Skeletal muscle tissue (tissue), 4 donors: ENCODE results near the gene CTDNEP1. TPM values are rescaled to one million over a fixed set of nuclear protein-coding genes. Genes with fewer than 3 reads are reported as not detected.

Experiments used
- H3K27ac ChIP-seq: one replicate; pipeline ENCODE4 v1.7.0; 2013; ENCODE audit warnings: mild to moderate bottlenecking, low read depth, low read length, inconsistent platforms
- H3K27me3 ChIP-seq, 3 donors: one replicate each; pipeline ENCODE4 v1.7.0; 2013; ENCODE audit warnings: low read length in 3 of 3; ENCODE audit not compliant: control insufficient read depth in 3 of 3, insufficient read depth in 3 of 3
- H3K36me3 ChIP-seq, 3 donors: one replicate each; pipeline ENCODE4 v1.7.0; 2013; ENCODE audit warnings: low read length in 3 of 3; ENCODE audit not compliant: control insufficient read depth in 3 of 3, insufficient read depth in 3 of 3
- H3K4me1 ChIP-seq, 3 donors: one replicate each; pipeline ENCODE4 v1.7.0; 2013; ENCODE audit warnings: low read length in 3 of 3, mild to moderate bottlenecking in 3 of 3; ENCODE audit not compliant: control insufficient read depth in 3 of 3, insufficient read depth in 3 of 3
- H3K4me3 ChIP-seq, 3 donors: one replicate each; pipeline ENCODE4 v1.7.0; 2013; ENCODE audit warnings: low read length in 3 of 3
- H3K9ac ChIP-seq, 3 donors: one replicate each; pipeline ENCODE4 v1.7.0; 2013; ENCODE audit warnings: low read length in 3 of 3, mild to moderate bottlenecking in 3 of 3, moderate library complexity in 2 of 3, low read depth in 1 of 3
- H3K9me3 ChIP-seq, 3 donors: one replicate each; pipeline ENCODE4 v1.7.0; 2013; ENCODE audit warnings: low read length in 3 of 3; ENCODE audit not compliant: control insufficient read depth in 3 of 3
- total RNA-seq: library from RNA; depleted of rRNA; stranded (reverse); fragments of >200 nt; gene quantifications from one replicate; pipeline ENCODE4 v1.2.3, GENCODE V29; 2014
- donor health status: Osteomylitis.

The CTDNEP1 gene
- total RNA-seq, 1 donor from 2014 or later, result 39.7 TPM

DNA sequence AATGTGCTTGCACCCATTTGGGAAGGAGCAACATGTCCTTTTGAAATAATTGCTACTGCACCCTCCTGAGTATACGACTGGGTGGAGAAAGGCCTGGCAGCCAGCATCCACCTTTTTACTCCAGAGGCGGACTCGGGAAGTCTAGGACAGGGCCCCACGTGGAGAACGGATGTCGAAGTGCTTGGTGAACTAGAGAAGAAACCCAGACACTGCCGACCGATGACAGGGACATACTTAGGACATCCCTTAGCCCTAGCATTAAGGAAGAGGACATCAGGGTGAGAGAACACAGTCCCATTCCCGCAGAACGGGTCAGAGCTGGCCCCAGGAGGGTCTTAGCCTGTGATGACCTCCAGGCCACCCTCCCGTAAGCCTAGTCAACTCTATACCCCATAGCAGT is 39.2 kb upstream of the CTDNEP1 start:
- Histone ChIP-seq H3K27ac (peak overlapping the region; percentile 58), H3K9ac (peak overlapping the region in 1 of 3 donors; percentile 63), H3K9me3 (no peaks in the 10 kb centered on the region), H3K4me1 (peaks cover 53 to 82% (median 74%) of the 10 kb centered on the region in 3 donors), H3K4me3 (no peak overlapping the region), H3K27me3 (peaks cover 0 to 7% (median 6%) of the 10 kb centered on the region in 3 donors), H3K36me3 (peaks cover 13 to 20% (median 14%) of the 10 kb centered on the region in 3 donors)

DNA sequence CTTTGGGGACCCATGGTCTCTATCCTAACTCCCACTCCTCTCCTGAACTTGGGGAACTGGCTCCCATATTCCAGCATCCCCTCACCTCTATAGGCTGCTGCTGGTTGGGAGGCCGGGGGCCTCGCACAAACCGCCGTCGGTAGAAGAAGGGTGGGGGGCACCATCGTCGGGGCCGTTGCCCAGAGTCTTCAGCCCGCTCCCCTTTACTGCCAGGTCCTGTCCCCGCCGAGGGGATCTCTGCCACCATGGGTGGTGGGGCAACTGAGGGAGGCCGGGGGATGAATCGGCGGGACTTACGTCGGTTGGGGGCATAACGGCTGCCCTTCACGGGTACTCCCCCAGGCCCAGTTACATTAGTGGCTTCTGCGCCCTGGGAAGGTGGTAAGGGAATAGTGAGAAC is 38.6 kb upstream of the CTDNEP1 start:
- H3K4me1 ChIP-seq, result peaks cover 54 to 82% (median 74%) of the 10 kb centered on the region in 3 donors
- no peak overlapping the region for H3K4me3 ChIP-seq
- peak overlapping the region; percentile 58 for H3K27ac ChIP-seq
- peaks cover 18 to 25% (median 19%) of the 10 kb centered on the region in 3 donors for H3K36me3 ChIP-seq
- peaks cover 0 to 7% (median 6%) of the 10 kb centered on the region in 3 donors for H3K27me3 ChIP-seq
- peak overlapping the region in 2 of 3 donors; percentile 6 to 63 for H3K9ac ChIP-seq
- H3K9me3 ChIP-seq, result no peaks in the 10 kb centered on the region

GRCh38 chr17:7289256-7290032 is 37.9 kb upstream of the CTDNEP1 start:
- Histone ChIP-seq H3K27me3 (peaks cover 0 to 7% (median 6%) of the 10 kb centered on the region in 3 donors), H3K27ac (peak overlapping the region; percentile 58), H3K9ac (peak overlapping the region in 1 of 3 donors; percentile 6), H3K4me1 (peaks cover 57 to 85% (median 77%) of the 10 kb centered on the region in 3 donors), H3K36me3 (peaks cover 25 to 33% (median 27%) of the 10 kb centered on the region in 3 donors), H3K4me3 (no peak overlapping the region), H3K9me3 (no peaks in the 10 kb centered on the region)

- peaks cover 34 to 51% (median 35%) of the 10 kb centered on the region in 3 donors for H3K36me3 ChIP-seq
- peak overlapping the region; percentile 36 for H3K27ac ChIP-seq
- peak overlapping the region in 2 of 3 donors; percentile 32 to 99 for H3K9ac ChIP-seq
- no peaks in the 10 kb centered on the region for H3K9me3 ChIP-seq
- H3K4me3 ChIP-seq, result no peak overlapping the region
- H3K4me1 ChIP-seq, result peaks cover 50 to 83% (median 71%) of the 10 kb centered on the region in 3 donors
- H3K27me3 ChIP-seq, result peaks cover 0 to 2% (median 0%) of the 10 kb centered on the region in 3 donors
Observed at GRCh38 chr17:7285679-7286078, 34.1 kb upstream of the CTDNEP1 start.

GRCh38 chr17:7284911-7285310 is 33.4 kb upstream of the CTDNEP1 start:
- H3K4me3 ChIP-seq, result peak overlapping the region in 2 of 3 donors; percentile 89 to 92
- peak overlapping the region; percentile 99 for H3K27ac ChIP-seq
- H3K9ac ChIP-seq, result peak overlapping the region; percentile 32 to 99 (median 38)
- H3K9me3 ChIP-seq, result no peaks in the 10 kb centered on the region
- peaks cover 0 to 2% (median 0%) of the 10 kb centered on the region in 3 donors for H3K27me3 ChIP-seq
- H3K4me1 ChIP-seq, result peaks cover 55 to 83% (median 71%) of the 10 kb centered on the region in 3 donors
- peaks cover 34 to 51% (median 35%) of the 10 kb centered on the region in 3 donors for H3K36me3 ChIP-seq

DNA sequence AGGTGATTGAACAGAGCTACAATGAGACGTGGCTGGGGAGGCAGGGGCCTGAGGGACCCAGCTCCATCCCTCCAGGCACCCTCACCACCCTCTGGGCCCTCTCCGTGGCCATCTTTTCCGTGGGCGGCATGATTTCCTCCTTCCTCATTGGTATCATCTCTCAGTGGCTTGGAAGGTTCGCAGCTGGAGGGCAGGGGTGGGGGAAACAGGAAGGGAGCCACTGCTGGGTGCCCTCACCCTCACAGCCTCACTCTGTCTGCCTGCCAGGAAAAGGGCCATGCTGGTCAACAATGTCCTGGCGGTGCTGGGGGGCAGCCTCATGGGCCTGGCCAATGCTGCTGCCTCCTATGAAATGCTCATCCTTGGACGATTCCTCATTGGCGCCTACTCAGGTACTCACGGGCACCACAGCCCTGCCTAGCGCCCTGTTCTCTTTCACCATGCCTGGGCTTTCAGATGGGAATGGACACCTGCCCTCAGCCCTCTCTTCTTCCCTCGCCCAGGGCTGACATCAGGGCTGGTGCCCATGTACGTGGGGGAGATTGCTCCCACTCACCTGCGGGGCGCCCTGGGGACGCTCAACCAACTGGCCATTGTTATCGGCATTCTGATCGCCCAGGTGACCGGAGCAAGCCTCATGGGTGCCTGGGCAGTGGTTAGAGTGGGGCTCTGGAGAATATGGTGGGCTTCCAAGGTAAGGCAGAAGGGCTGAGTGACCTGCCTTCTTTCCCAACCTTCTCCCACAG is 32.1 kb upstream of the CTDNEP1 start:
- peak overlapping the region; percentile 80 to 92 (median 89) for H3K4me3 ChIP-seq
- peak overlapping the region; percentile 99 for H3K27ac ChIP-seq
- no peaks in the 10 kb centered on the region for H3K9me3 ChIP-seq
- H3K36me3 ChIP-seq, result peaks cover 34 to 51% (median 35%) of the 10 kb centered on the region in 3 donors
- peak overlapping the region; percentile 97 to 99 (median 98) for H3K9ac ChIP-seq
- H3K27me3 ChIP-seq, result peaks cover 0 to 2% (median 0%) of the 10 kb centered on the region in 3 donors
- peaks cover 56 to 79% (median 71%) of the 10 kb centered on the region in 3 donors for H3K4me1 ChIP-seq

DNA sequence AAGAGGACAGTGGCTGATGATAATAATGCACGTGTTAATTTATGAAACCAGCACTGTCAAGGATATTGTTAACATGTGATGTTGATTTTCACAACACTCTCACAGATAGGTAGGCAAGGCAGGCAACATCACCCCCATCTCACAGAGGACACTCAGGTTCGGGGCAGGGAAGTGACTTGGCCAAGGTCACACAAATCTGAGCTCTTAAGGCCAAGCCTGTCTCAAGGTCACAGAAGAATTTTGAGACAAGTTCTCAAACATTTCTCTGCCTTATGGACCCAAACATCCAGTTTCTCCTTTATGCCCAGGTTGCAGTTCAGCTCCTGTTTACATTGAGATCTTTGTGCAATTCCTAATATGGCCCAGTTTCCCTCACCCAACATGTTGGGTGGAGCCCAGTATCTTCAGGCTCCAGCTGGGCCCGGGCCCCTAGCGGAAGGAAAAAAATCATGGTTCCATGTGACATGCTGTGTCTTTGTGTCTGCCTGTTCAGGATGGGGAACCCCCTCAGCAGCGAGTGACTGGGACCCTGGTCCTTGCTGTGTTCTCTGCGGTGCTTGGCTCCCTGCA is 31.3 kb upstream of the CTDNEP1 start:
- H3K9ac ChIP-seq, result peak overlapping the region; percentile 97 to 99 (median 98)
- H3K36me3 ChIP-seq, result peaks cover 34 to 49% (median 35%) of the 10 kb centered on the region in 3 donors
- peak overlapping the region; percentile 80 to 92 (median 89) for H3K4me3 ChIP-seq
- H3K4me1 ChIP-seq, result peaks cover 56 to 74% (median 67%) of the 10 kb centered on the region in 3 donors
- peaks cover 0 to 2% (median 0%) of the 10 kb centered on the region in 3 donors for H3K27me3 ChIP-seq
- H3K9me3 ChIP-seq, result no peaks in the 10 kb centered on the region
- peak overlapping the region; percentile 99 for H3K27ac ChIP-seq

GRCh38 chr17:7281953-7282751 is 30.6 kb upstream of the CTDNEP1 start:
- H3K9me3 ChIP-seq, result no peaks in the 10 kb centered on the region
- peaks cover 54 to 68% (median 61%) of the 10 kb centered on the region in 3 donors for H3K4me1 ChIP-seq
- peaks cover 30 to 43% (median 31%) of the 10 kb centered on the region in 3 donors for H3K36me3 ChIP-seq
- peaks cover 0 to 2% (median 0%) of the 10 kb centered on the region in 3 donors for H3K27me3 ChIP-seq
- H3K9ac ChIP-seq, result peak overlapping the region; percentile 97 to 99 (median 98)
- H3K4me3 ChIP-seq, result peak overlapping the region; percentile 80 to 92 (median 89)
- peak overlapping the region; percentile 99 for H3K27ac ChIP-seq
